ENCODE measurements around the gene MKRN2. TPM values are rescaled to one million over a fixed set of nuclear protein-coding genes. Genes with fewer than 3 reads are reported as not detected.

The MKRN2 gene
- polyA plus RNA-seq, 10 donors: 25.9 to 31.6 (median 29.4) TPM

- DNase-seq: no peak
Observed at GRCh38 chr3:12549971-12550760, 6.7 kb upstream of the MKRN2 start.

GRCh38 chr3:12553921-12554391 is 2.9 kb upstream of the MKRN2 start:
- DNase-seq: peak; percentile 24 to 68 (median 27)

DNA sequence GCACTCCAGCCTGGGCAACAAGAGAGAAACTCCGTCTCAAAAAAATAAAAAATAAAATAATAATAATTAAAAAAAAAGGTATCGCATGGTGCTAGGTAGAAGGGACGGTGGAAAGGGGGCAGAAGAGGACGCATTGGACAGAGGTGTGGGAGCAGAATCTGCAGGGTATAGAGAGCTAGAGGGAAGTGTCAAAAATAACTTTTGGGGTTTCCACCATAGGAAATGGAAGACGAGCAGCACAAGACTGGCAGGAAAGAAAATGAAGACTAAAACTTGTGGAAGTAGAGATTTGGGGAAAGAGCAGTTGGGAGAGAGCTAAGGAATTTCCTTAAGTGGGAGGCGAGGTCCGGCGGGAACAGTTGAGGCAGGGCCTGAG is 585 bp upstream of the MKRN2 start:
- DNase-seq: no peak

- DNase-seq: peak in 1 of 3 donors; percentile 15
Observed at GRCh38 chr3:12557473-12558100, 700 bp downstream of the MKRN2 start.

- no peak for DNase-seq
Observed at GRCh38 chr3:12558706-12559105, 1.8 kb downstream of the MKRN2 start.

GRCh38 chr3:12559520-12559919 is 2.6 kb downstream of the MKRN2 start:
- no peak for DNase-seq

DNA sequence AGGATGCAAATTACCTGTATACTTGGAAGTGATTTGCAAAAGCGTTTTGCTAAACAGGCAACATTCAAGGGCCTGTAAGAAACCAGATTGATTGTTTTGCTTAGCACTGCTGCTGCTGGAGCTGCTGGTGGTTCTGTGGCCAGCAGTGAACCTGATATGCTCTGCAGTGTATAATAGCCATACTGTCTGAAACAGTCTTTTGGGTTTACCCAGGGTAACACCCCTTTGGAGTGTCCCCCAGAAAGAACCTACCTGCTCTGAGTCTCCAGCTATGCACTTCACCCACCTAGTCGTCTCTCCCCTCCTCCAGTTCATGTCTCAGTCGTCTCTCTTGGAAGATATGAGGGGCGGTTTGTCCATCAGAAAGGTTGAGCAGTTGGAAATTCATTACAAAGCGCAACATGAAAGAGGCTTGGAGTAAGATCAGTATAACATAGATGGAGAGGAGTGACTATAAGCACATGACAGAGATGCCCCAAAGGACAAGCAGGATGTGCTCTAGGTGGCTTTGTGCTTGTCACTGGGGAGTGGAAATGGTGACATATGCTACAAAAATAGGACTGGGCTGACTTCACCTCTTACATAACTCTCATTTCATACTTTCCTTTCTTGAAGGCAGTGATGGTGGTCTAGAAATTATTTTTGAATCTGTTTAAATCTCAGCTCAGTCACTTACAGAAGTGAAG is 3.8 kb downstream of the MKRN2 start:
- DNase-seq: no peak

GRCh38 chr3:12561397-12561796 is 4.5 kb downstream of the MKRN2 start:
- DNase-seq: no peak

GRCh38 chr3:12562451-12562850 is 5.6 kb downstream of the MKRN2 start:
- DNase-seq: no peak

DNA sequence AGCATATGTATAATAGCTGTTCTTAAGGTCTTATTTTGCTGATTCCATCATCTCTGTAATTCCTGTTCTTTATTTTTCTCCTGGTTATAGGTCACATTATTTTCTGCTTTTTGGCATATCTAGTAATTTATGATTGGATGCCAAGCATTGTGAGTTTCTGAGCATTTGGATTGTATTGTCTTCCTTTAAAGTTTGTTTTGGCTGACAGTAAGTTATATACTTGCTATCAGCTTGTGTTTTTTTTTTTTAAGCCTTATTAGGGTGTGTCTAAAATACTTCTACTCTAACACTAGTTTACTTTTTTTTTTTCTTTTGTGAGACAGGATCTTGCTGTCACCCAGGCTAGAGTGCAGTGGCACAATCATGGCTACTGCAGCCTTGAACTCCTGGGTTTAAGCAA is 10.1 kb downstream of the MKRN2 start:
- no peak for DNase-seq

DNA sequence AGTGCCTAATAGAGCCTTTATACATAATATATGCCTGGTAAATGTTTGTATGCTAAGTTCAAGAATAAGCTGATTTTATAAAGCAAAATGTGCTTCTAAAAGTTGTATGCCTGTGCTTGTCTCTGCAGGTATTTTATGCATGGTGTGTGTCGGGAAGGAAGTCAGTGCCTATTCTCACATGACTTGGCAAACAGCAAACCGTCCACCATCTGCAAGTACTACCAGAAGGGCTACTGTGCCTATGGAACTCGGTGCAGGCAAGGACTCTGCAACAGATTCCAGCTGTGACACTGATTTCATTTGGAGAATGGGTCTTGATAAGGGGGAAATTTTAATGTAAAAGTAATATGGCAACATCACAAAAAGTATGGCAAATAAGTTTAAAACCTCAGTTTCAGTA is 11.9 kb downstream of the MKRN2 start:
- no peak for DNase-seq

DNA sequence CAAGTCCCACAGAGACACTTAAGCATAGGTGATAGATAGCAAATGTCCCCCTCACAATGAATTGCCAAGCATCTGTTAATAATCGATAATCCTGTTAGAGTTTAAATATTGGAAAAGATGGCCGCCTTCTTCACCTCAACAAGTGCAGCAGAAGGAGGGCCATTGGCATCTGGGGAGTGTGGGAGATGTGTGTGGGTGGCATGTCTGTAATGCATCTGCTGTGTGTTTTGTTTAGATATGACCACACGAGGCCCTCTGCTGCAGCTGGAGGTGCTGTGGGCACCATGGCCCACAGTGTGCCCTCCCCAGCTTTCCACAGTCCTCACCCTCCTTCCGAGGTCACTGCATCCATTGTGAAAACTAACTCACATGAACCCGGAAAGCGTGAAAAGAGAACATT is 12.9 kb downstream of the MKRN2 start:
- DNase-seq: no peak

GRCh38 chr3:12571986-12572385 is 15.1 kb downstream of the MKRN2 start:
- DNase-seq: no peak

DNA sequence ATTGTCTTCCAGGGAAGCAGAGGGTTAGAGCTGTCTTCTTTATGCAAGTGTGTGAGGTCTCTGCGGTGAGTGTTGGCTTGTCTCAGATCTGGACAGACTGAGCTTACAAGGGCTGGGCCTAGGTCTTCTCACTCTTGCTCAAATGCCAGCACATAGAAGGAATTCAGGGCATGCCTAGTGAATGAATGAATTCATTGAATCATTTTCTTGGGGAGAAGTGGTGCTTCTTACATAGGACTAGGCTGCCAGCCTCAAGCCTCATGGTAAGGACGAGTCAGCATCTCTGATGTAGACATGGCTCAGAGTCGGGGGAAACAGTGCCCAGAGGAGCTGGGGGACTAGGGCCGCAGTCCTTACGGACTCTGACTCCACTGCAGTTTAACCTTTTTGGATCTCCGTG is 17.2 kb downstream of the MKRN2 start:
- DNase-seq: no peak

DNA sequence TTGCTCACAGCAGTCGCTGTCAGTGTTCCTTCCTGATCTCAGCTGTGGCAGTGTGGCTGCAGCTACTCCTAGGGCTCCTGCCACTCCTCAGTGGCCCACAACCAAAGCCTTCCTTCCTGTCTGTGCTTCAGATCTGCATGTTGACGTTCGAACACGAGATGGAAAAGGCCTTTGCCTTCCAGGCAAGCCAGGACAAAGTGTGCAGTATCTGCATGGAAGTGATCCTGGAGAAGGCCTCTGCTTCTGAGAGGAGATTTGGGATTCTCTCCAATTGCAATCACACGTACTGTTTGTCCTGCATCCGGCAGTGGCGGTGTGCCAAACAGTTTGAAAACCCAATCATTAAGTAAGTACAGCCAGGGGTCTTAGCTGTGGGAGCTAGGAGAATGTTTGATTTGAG is 17.8 kb downstream of the MKRN2 start:
- no peak for DNase-seq

DNA sequence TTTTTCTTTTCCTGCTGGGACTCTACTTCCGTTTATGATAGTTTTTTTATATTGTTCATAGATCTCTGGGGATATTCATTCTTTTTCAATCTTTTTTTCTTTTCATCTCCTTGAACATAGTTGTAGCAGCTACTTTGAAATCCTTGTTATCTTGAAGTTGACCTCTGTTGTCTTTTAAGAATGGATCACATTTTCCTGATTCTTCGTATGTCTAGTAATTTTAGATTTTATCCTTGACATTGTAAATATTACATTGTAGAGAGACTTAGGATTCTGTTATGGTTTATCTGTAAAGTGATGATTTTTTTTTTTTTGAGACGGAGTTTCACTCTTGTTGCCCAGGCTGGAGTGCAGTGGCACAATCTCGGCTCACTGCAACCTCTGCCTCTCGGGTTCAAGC is 20.5 kb downstream of the MKRN2 start:
- DNase-seq: no peak

DNA sequence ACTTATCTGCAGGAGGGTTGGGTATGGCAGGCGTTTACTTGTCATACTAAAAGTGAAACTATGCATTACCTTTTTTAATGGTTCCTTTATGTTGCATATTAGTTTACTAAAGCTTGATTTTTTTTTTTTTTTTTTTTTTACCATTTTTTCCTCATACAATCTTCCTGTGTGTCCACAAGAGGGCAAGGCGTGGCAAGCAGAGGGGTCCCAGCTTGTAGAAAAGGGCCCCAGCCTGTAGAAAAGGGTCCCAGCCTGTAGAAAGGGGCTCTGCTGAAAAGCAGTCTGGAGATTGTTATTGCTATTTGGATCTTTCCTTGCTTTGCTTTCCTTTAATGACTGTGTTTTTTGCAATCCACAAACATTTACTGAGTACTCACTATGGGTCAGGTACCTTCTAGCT is 21.9 kb downstream of the MKRN2 start:
- DNase-seq: no peak

DNA sequence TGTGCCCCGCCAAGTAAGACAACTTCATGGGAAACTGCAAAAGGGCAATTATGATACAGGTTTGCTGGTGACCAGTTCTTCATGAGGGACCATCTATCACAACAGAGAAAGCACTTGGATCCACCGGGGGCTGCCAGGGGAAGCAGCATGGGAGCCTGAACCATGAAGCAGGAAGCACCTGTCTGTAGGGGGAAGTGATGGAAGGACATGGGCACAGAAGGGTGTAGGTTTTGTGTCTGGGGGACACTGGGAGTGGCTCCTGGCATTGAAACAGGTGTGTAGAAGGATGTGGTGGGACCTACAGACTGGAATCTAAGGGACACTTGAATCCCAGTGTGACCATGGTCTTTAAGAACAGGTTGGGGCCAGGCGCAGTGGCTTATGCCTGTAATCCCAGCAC is 22.6 kb downstream of the MKRN2 start:
- no peak for DNase-seq

DNA sequence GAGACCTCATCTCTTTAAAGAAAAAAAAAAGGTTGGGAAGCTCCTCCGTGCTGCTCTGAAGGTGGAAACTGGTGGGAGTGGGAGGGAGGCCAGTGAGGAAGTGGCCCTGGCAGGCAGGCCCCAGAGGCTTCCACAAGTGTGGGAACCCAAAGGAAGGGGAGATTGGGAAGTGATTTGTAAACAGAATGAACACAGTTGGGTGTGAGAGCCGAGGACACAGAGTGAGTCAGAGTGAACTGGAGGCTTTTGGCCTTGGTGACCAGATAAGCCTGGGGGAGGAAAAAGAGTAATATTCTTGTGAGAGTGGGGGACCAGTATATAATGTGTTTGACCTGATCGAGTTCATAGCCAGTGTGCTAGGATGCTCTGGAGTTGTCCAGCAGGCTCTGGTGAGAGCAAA is 23.0 kb downstream of the MKRN2 start:
- DNase-seq: no peak

DNA sequence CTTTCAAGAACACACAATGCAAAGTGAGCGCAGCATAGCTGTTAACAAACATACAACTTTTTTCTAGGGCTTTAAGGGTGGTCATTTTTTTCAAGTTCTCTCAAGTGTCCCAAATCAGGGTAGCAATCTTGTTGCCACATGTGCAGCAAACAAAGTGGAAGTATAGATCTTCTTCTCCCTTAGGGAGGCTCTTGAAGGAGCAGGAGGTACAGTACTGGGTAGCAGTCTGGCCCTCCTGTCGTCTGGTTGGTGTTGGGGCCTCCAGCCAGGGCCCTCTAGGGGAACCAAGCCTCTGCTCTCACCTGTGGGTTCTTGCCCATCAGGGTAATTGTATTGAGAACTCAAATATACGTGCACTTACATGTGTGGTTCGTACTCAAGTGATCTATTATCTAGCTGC is 25.8 kb downstream of the MKRN2 start:
- no peak for DNase-seq

GRCh38 chr3:12583280-12583679 is 26.4 kb downstream of the MKRN2 start:
- no peak for DNase-seq

- DNase-seq: no peak
Observed at GRCh38 chr3:12584083-12584482, 27.2 kb downstream of the MKRN2 start.

GRCh38 chr3:12585181-12585580 is 28.3 kb downstream of the MKRN2 start:
- DNase-seq: no peak

Data from muscle of back (tissue), 11 donors.